HepG2 (cell line): ENCODE data around the gene NFATC1. TPM values are rescaled to one million over a fixed set of nuclear protein-coding genes. Genes with fewer than 3 reads are reported as not detected.

Source experiments
- ATAC-seq: fragments of 200-7000 bp; cut with Tn5 transposase; 3 replicates; pipeline ENCODE4 v1.9.1; 2020; ENCODE audit warnings: mild to moderate bottlenecking, moderate library complexity
- BruUV-seq: library from RNA; stranded (reverse); fragments of 400-500 nt; replicated peaks from 2 replicates; lab custom pipeline; 2021; lab: Mats Ljungman, UMichigan
- CTCF ChIA-PET: fragments of 300-600 bp; formaldehyde crosslinking; extraction: SDS; loops from one replicate; lab custom pipeline; 2021; ENCODE audit warnings: low total read pairs, inconsistent platforms, low intra/inter-chr PET ratio; lab: Yijun Ruan, JAX
- POLR2A ChIA-PET: fragments of 350-600 bp; sonication (Branson Sonifier 250); formaldehyde crosslinking; loops from one replicate; lab custom pipeline; 2020; ENCODE audit warnings: antibody characterized with exemption, inconsistent platforms; lab: Yijun Ruan, JAX
- DNase-seq: peaks from one replicate; pipeline ENCODE4 v3.0.0-alpha.2; 2015; ENCODE audit warnings: low spot score
- FAIRE-seq: peaks from 3 replicates; lab custom pipeline; 2011; peaks lifted over from hg19 to GRCh38; lab: Jason Lieb, UNC
- H2AFZ ChIP-seq: one replicate; pipeline ENCODE4 v1.6.1; 2011; ENCODE audit warnings: low read length, inconsistent platforms
- H3K27ac ChIP-seq: fragments of 300-600 bp; 3 replicates; pipeline ENCODE4 v1.8.0; 2011; ENCODE audit warnings: mixed run types, mild to moderate bottlenecking, mixed read lengths, low read length, inconsistent platforms; ENCODE audit not compliant: insufficient read depth; ENCODE audit errors: extremely low read length
- H3K27me3 ChIP-seq, 2 experiments: fragments of 200-600 bp in 1 of 2; 2 replicates in 1 of 2; 3 replicates in 1 of 2; pipeline versions ENCODE4 v1.6.0 to v1.8.0; 2011; ENCODE audit warnings: low read length in 2 of 2, mild to moderate bottlenecking in 2 of 2, moderate library complexity in 2 of 2, inconsistent platforms in 1 of 2; ENCODE audit not compliant: insufficient read depth in 2 of 2, control insufficient read depth in 1 of 2
- H3K36me3 ChIP-seq, 2 experiments: fragments of 200-600 bp in 1 of 2; replicated peaks in 1 of 2; 2 replicates in 1 of 2; 3 replicates in 1 of 2; pipeline versions ENCODE4 v1.5.1 to v1.8.0; 2011; ENCODE audit warnings: low read length in 2 of 2, inconsistent platforms in 1 of 2; ENCODE audit not compliant: insufficient read depth in 2 of 2, control insufficient read depth in 1 of 2
- H3K4me1 ChIP-seq: 2 replicates; pipeline ENCODE4 v1.5.1; 2012; ENCODE audit warnings: low read length, inconsistent platforms; ENCODE audit not compliant: insufficient read depth
- H3K4me2 ChIP-seq: 2 replicates; pipeline ENCODE4 v1.6.0; 2011; ENCODE audit warnings: low read depth, low read length, inconsistent platforms
- H3K4me3 ChIP-seq, 3 experiments: fragments of 200-600 bp in 1 of 3; sonication (generic), shearing (Covaris generic) in 1 of 3; replicated peaks in 1 of 3; 2 replicates each; pipeline ENCODE4 v1.5.1; 2011 to 2016; ENCODE audit warnings: low read length in 3 of 3, inconsistent platforms in 2 of 3, low read depth in 2 of 3, mild to moderate bottlenecking in 2 of 3, control low read depth in 1 of 3, mixed read lengths in 1 of 3; ENCODE audit not compliant: insufficient read depth in 1 of 3
- H3K79me2 ChIP-seq: one replicate; pipeline ENCODE4 v1.6.1; 2011; ENCODE audit warnings: low read length, inconsistent platforms; ENCODE audit not compliant: insufficient read depth
- H3K9ac ChIP-seq: 2 replicates; pipeline ENCODE4 v1.6.0; 2011; ENCODE audit warnings: mild to moderate bottlenecking, low read depth, low read length, inconsistent platforms; ENCODE audit not compliant: insufficient read depth
- H3K9me3 ChIP-seq: 2 replicates; pipeline ENCODE4 v1.5.1; 2012; ENCODE audit warnings: mild to moderate bottlenecking, low read length
- H4K20me1 ChIP-seq: 2 replicates; pipeline ENCODE4 v1.6.0; 2011; ENCODE audit warnings: inconsistent platforms, mild to moderate bottlenecking, low read length, moderate library complexity; ENCODE audit not compliant: insufficient read depth
- GABPA ChIP-seq, 2 experiments: IDR thresholded peaks; 2 replicates each; pipeline ENCODE4 v1.6.1; 2011 to 2016; ENCODE audit warnings: low read depth in 2 of 2, low read length in 1 of 2, missing biosample characterization in 1 of 2, missing genetic modification characterization in 1 of 2
- HMG20A ChIP-seq: IDR thresholded peaks from 2 replicates; pipeline ENCODE4 v1.6.1; 2016; ENCODE audit warnings: borderline replicate concordance
- KDM1A ChIP-seq: IDR thresholded peaks from 2 replicates; pipeline ENCODE4 v1.6.1; 2016; ENCODE audit warnings: missing compliant biosample characterization
- POLR2A ChIP-seq, 2 experiments: IDR thresholded peaks; 2 replicates each; pipeline ENCODE4 v1.6.1; 2011; ENCODE audit warnings: low read depth in 2 of 2, low read length in 2 of 2, mild to moderate bottlenecking in 1 of 2, moderate library complexity in 1 of 2; ENCODE audit not compliant: insufficient read depth in 1 of 2
- PRPF4 ChIP-seq: fragments of 200-400 bp; formaldehyde crosslinking; IDR thresholded peaks from 2 replicates; pipeline ENCODE4 v1.6.1; 2016; ENCODE audit warnings: low read length, low read depth; ENCODE audit not compliant: poor library complexity, severe bottlenecking
- SMAD1 ChIP-seq: sonication (generic); formaldehyde crosslinking; IDR thresholded peaks from 2 replicates; pipeline ENCODE4 v1.4.0; 2020; ENCODE audit warnings: missing genetic modification reagents, low read depth, mild to moderate bottlenecking, borderline replicate concordance
- SP4 ChIP-seq: sonication (generic); formaldehyde crosslinking; IDR thresholded peaks from 2 replicates; pipeline ENCODE4 v1.8.1; 2023; ENCODE audit warnings: mild to moderate bottlenecking, missing genetic modification reagents
- SRSF1 ChIP-seq: fragments of 200-400 bp; formaldehyde crosslinking; optimal IDR thresholded peaks from 2 replicates; pipeline ENCODE3; 2017; ENCODE audit warnings: mild to moderate bottlenecking, low read depth, low read length, moderate library complexity
- ZBTB8A ChIP-seq: sonication (generic); formaldehyde crosslinking; IDR thresholded peaks from 2 replicates; pipeline ENCODE4 v1.4.0; 2020; ENCODE audit warnings: mild to moderate bottlenecking, low read depth, missing genetic modification reagents, borderline replicate concordance
- ZNF329 ChIP-seq: sonication (generic); formaldehyde crosslinking; IDR thresholded peaks from 2 replicates; pipeline ENCODE4 v1.9.0; 2021; ENCODE audit warnings: low read depth, mild to moderate bottlenecking, missing genetic modification reagents
- ZNF33A ChIP-seq: sonication (generic); formaldehyde crosslinking; IDR thresholded peaks from 2 replicates; pipeline ENCODE4 v1.5.1; 2020; ENCODE audit warnings: missing genetic modification reagents, mild to moderate bottlenecking, moderate library complexity, borderline replicate concordance
- ZNF460 ChIP-seq: sonication (generic); formaldehyde crosslinking; IDR thresholded peaks from 2 replicates; pipeline ENCODE4 v1.5.1; 2020; ENCODE audit warnings: missing genetic modification reagents, mild to moderate bottlenecking, borderline replicate concordance
- ZNF709 ChIP-seq: sonication (generic); formaldehyde crosslinking; IDR thresholded peaks from 2 replicates; pipeline ENCODE4 v1.5.0; 2020; ENCODE audit warnings: mild to moderate bottlenecking, missing genetic modification reagents
- ZNF777 ChIP-seq: sonication (generic); formaldehyde crosslinking; IDR thresholded peaks from 2 replicates; pipeline ENCODE4 v1.4.0; 2020; ENCODE audit warnings: missing genetic modification reagents
- WGBS: methylation state at CpG from one replicate; pipeline ENCODE4 v1.1.6; 2017; ENCODE audit warnings: low lambda C conversion rate; 5-methylcytosine and 5-hydroxymethylcytosine counted together
- in situ Hi-C: cut with HindIII; loops from 2 replicates; pipeline ENCODE4 v1.10.0; 2017; ENCODE audit warnings: low pct_unique_long_range_greater_than_20kb; ENCODE audit not compliant: extremely low pct_ligation_motif_present
- intact Hi-C: fragments of 100-400 bp; cut with micrococcal nuclease; formaldehyde crosslinking; loops from one replicate; pipeline ENCODE4 v1.10.0; 2022; ENCODE audit not compliant: unreplicated experiment
- polyA plus RNA-seq, 8 experiments: library from polyadenylated mRNA; depleted of rRNA in 3 of 8; stranded (reverse) in 7 of 8; unstranded in 1 of 8; fragments of >200 nt; fragmentation: Illumina TruSeq in 4 of 8; extraction: Trizol in 4 of 8; gene quantifications; 2 replicates each; pipeline versions ENCODE4 v1.2.1 to v1.2.3, GENCODE V29; 2011 to 2016; ENCODE audit warnings: low read depth in 4 of 8, missing spikeins in 1 of 8, mixed read lengths in 1 of 8; ENCODE audit not compliant: insufficient read depth in 1 of 8
- total RNA-seq, 5 experiments: library from RNA; depleted of rRNA; stranded (reverse); fragments of >200 nt; fragmentation: Illumina TruSeq; extraction: Trizol; gene quantifications; 2 replicates each; pipeline ENCODE4 v1.2.3, GENCODE V29; 2016; ENCODE audit warnings: low read depth in 1 of 5
- TF ChIP-seq, protein P1 (sequence below): sonication (generic); formaldehyde crosslinking; IDR thresholded peaks from 2 replicates; pipeline ENCODE4 v1.8.0; 2022; ENCODE audit warnings: mild to moderate bottlenecking, missing genetic modification reagents; ENCODE audit not compliant: insufficient replicate concordance
- TF ChIP-seq, protein P2 (sequence below): sonication (generic); formaldehyde crosslinking; IDR thresholded peaks from one replicate; pipeline ENCODE4 v1.5.1; 2020; ENCODE audit warnings: mild to moderate bottlenecking, missing genetic modification reagents; ENCODE audit errors: not compliant biosample characterization

The NFATC1 gene
- total and polyA plus RNA-seq, 2 of the 13 experiments (the other 11 are each of a cell fraction or from before 2014, with no cell fraction given) = not detected

DNA sequence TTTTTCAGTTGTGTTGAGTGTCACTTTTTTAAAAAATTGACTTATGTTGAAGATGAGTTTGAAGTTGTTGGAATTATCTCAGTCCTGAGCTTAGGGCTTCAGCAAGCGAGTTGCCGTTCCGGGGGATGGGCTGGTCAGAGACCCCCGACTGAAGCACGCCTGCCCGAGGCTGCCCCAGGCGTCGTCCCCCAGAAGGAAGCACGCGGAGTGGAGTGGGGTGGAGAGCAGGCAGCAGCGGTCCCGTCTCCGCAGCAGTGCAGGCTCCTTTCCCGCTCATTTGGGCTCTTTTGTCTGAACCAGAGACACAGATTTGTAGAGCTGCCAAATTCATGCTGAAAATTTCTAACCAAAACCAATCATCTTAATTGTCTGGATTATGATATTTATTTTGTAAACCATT, 33.7 kb downstream of the NFATC1 start:
- H3K36me3 ChIP-seq = no peaks in the 10 kb centered on the region
- H4K20me1 ChIP-seq = no peaks in the 10 kb centered on the region
- no peaks in the 10 kb centered on the region for H3K79me2 ChIP-seq
- H3K27me3 ChIP-seq = peaks cover 11 to 71% of the 10 kb centered on the region in 2 experiments; a peak in 4 of 5 replicates
- H3K4me2 ChIP-seq = no peak overlapping the region
- FAIRE-seq (no peak), ATAC-seq (no peak), DNase-seq (no peak)
- no TSS peak for BruUV-seq
- no peaks in the 10 kb centered on the region for H3K4me1 ChIP-seq
- intact Hi-C loops (no loop called here), in situ Hi-C loops (no loop called here)
- no peaks in the 10 kb centered on the region for H3K9me3 ChIP-seq
- no peak overlapping the region for H3K4me3 ChIP-seq
- H3K27ac ChIP-seq = no peak overlapping the region
- H2AFZ ChIP-seq = no peak overlapping the region
- H3K9ac ChIP-seq = no peak overlapping the region
- 64% methylated on average over 14 of the region's 14 CpGs for WGBS
- ChIA-PET POLR2A (no interaction called here), CTCF (no interaction called here)
- TF ChIP-seq SRSF1 (no peak), ZNF460 (CRISPR knock-in tag) (no peak), ZNF33A (CRISPR knock-in tag) (no peak), ZNF709 (CRISPR knock-in tag) (no peak), POLR2A (IDR thresholded peaks at IDR 0.05; ENCODE audit: insufficient read depth in 1 of 2, low read depth in 2 of 2, low read length in 2 of 2) (no peak), ZNF777 (CRISPR knock-in tag) (no peak), KDM1A (CRISPR knock-in tag) (no peak), HMG20A (CRISPR knock-in tag) (no peak), GABPA (IDR thresholded peaks at IDR 0.05; ENCODE audit: low read depth, low read length) (no peak), GABPA (CRISPR knock-in tag; IDR thresholded peaks at IDR 0.05; ENCODE audit: low read depth) (no peak), SP4 (CRISPR knock-in tag) (no peak), ZNF329 (CRISPR knock-in tag) (no peak), ZBTB8A (CRISPR knock-in tag) (no peak), PRPF4 (no peak), SMAD1 (CRISPR knock-in tag) (no peak)
- TF ChIP-seq, protein P1, sequence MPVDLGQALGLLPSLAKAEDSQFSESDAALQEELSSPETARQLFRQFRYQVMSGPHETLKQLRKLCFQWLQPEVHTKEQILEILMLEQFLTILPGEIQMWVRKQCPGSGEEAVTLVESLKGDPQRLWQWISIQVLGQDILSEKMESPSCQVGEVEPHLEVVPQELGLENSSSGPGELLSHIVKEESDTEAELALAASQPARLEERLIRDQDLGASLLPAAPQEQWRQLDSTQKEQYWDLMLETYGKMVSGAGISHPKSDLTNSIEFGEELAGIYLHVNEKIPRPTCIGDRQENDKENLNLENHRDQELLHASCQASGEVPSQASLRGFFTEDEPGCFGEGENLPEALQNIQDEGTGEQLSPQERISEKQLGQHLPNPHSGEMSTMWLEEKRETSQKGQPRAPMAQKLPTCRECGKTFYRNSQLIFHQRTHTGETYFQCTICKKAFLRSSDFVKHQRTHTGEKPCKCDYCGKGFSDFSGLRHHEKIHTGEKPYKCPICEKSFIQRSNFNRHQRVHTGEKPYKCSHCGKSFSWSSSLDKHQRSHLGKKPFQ = no peak
- TF ChIP-seq, protein P2, sequence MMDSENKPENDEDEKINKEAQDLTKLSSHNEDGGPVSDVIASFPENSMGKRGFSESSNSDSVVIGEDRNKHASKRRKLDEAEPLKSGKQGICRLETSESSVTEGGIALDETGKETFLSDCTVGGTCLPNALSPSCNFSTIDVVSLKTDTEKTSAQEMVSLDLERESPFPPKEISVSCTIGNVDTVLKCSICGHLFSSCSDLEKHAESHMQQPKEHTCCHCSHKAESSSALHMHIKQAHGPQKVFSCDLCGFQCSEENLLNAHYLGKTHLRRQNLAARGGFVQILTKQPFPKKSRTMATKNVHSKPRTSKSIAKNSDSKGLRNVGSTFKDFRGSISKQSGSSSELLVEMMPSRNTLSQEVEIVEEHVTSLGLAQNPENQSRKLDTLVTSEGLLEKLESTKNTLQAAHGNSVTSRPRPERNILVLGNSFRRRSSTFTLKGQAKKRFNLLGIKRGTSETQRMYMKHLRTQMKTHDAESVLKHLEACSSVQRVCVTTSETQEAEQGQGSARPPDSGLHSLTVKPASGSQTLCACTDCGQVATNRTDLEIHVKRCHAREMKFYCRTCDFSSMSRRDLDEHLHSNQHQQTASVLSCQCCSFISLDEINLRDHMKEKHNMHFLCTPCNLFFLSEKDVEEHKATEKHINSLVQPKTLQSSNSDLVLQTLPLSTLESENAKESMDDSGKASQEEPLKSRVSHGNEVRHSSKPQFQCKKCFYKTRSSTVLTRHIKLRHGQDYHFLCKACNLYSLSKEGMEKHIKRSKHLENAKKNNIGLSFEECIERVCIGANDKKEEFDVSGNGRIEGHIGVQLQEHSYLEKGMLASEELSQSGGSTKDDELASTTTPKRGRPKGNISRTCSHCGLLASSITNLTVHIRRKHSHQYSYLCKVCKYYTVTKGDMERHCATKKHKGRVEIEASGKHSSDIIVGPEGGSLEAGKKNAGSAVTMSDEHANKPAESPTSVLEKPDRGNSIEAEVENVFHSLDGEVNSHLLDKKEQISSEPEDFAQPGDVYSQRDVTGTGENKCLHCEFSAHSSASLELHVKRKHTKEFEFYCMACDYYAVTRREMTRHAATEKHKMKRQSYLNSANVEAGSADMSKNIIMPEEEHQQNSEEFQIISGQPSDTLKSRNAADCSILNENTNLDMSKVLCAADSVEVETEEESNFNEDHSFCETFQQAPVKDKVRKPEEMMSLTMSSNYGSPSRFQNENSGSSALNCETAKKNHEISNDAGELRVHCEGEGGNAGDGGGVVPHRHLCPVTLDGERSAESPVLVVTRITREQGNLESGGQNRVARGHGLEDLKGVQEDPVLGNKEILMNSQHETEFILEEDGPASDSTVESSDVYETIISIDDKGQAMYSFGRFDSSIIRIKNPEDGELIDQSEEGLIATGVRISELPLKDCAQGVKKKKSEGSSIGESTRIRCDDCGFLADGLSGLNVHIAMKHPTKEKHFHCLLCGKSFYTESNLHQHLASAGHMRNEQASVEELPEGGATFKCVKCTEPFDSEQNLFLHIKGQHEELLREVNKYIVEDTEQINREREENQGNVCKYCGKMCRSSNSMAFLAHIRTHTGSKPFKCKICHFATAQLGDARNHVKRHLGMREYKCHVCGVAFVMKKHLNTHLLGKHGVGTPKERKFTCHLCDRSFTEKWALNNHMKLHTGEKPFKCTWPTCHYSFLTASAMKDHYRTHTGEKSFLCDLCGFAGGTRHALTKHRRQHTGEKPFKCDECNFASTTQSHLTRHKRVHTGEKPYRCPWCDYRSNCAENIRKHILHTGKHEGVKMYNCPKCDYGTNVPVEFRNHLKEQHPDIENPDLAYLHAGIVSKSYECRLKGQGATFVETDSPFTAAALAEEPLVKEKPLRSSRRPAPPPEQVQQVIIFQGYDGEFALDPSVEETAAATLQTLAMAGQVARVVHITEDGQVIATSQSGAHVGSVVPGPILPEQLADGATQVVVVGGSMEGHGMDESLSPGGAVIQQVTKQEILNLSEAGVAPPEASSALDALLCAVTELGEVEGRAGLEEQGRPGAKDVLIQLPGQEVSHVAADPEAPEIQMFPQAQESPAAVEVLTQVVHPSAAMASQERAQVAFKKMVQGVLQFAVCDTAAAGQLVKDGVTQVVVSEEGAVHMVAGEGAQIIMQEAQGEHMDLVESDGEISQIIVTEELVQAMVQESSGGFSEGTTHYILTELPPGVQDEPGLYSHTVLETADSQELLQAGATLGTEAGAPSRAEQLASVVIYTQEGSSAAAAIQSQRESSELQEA (CRISPR knock-in tag) = no peak
